Stimulated activated memory B cell treated with anti-CD40 and anti-IgM and Interleukin-4, amounts not matched to agents 10 μg/mL and 1 μg/mL and 100 μg/mL, for 72 hours (primary cell): ENCODE measurements around the gene STPG1.
"Not testable (repeated sequence)": the region's sequence is repeated elsewhere in the genome, so short reads cannot be mapped to it uniquely, and the experiment has no call there.

Experiments used
- ATAC-seq: fragments of 150-1000 bp; cut with Tn5 transposase; 2 replicates; pipeline ENCODE4 v1.10.0; 2021
- H3K27ac Mint-ChIP-seq: one replicate; pipeline ENCODE4 v1.8.0; 2022; ENCODE audit warnings: mild to moderate bottlenecking, mixed read lengths
- H3K27me3 Mint-ChIP-seq: one replicate; pipeline ENCODE4 v1.8.0; 2022; ENCODE audit warnings: mixed read lengths
- H3K36me3 Mint-ChIP-seq: one replicate; pipeline ENCODE4 v1.8.0; 2022; ENCODE audit warnings: mixed read lengths
- H3K4me1 Mint-ChIP-seq: one replicate; pipeline ENCODE4 v1.8.0; 2022; ENCODE audit warnings: mixed read lengths
- H3K4me3 Mint-ChIP-seq: one replicate; pipeline ENCODE4 v1.8.0; 2022; ENCODE audit warnings: mild to moderate bottlenecking, moderate library complexity, mixed read lengths
- H3K9me3 Mint-ChIP-seq: one replicate; pipeline ENCODE4 v1.8.0; 2022; ENCODE audit warnings: mixed read lengths

Gene STPG1, protein sequence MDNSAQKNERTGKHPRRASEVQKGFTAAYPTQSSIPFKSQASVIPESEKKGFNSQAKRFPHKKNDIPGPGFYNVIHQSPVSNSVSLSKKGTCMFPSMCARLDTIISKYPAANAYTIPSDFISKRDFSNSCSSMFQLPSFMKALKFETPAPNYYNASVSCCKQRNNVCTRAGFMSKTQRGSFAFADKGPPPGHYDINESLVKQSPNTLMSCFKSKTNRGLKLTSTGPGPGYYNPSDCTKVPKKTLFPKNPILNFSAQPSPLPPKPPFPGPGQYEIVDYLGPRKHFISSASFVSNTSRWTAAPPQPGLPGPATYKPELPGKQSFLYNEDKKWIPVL

GRCh38 chr1:24413350-24414163, at the start of gene STPG1:
Gene STPG1, minus strand, starts transcription at chr1:24413782. Its CDS starts 12,394 bp downstream, at chr1:24401388.
- ATAC-seq: peak; percentile 75
- Mint-ChIP-seq H3K4me1 (peaks cover 54% of the 10 kb centered on the region), H3K9me3 (no peaks in the 10 kb centered on the region), H3K36me3 (peaks cover under 1% of the 10 kb centered on the region), H3K4me3 (peak within 1 kb of the TSS; percentile 94), H3K27ac (peak within 1 kb of the TSS; percentile 93), H3K27me3 (no peaks in the 10 kb centered on the region)

DNA sequence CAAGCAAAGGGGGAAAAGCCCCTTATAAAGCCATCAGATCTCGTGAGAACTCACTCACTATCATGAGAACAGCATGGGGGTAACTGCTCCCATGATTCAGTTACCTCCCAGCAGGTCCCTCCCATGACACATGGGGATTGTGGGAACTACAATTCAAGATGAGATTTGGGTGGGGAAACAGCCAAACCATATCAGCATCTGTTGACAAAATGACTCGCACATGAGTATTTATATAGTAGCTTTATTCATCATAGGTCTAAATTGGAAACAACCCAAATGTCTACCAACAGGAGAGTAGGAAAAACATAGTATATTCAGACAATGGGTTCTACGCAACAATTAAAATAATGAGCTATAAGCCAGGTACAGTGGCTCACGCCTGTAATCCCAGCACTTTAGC, 48.5 kb upstream of the STPG1 start:
- H3K9me3 Mint-ChIP-seq, H3K27ac Mint-ChIP-seq, H3K4me3 Mint-ChIP-seq, H3K27me3 Mint-ChIP-seq, ATAC-seq: not testable (repeated sequence)
- Mint-ChIP-seq H3K36me3 (peaks cover 73% of the 10 kb centered on the region), H3K4me1 (peaks cover 20% of the 10 kb centered on the region)

DNA sequence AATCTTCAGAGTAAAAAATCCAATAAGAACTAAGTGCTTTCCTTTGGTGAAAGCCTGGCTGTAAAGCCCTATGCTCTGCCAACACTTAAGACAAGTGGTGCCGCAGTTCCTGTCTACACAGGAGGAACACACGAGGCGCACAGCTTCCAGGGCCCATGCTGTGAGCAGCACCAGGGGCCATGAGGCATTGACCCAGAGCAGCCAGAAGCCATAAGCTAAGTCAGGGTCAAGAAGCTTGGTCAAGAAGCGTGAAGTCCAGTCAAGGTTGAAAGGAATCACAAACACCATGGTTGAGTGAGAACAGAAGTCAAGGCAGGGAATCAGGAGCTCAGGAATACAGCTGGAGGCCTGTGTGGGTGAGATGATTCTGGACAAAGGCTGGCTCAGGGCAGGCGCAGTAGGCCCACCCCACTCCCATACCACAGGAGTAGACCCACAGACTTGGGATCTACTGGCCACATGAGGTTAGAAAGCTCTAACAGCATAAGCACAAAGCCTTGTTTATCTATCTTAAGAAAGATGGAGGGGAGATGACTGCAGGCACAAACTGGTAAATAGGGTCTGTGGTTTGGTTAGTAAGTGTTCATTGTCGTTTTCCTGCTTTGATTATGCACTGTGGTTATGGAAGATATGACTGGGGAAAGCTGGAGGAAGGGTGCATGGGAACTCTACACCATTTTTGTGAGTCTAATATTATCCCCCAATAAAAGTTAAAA, 46.1 kb upstream of the STPG1 start:
- Mint-ChIP-seq H3K4me3 (no peak overlapping the region), H3K9me3 (no peaks in the 10 kb centered on the region), H3K27ac (no peak overlapping the region), H3K4me1 (peaks cover 12% of the 10 kb centered on the region), H3K27me3 (no peaks in the 10 kb centered on the region), H3K36me3 (peaks cover 82% of the 10 kb centered on the region)
- no peak for ATAC-seq

GRCh38 chr1:24457866-24458265, 44.3 kb upstream of the STPG1 start:
- no peak for ATAC-seq
- no peak overlapping the region for H3K4me3 Mint-ChIP-seq
- H3K36me3 Mint-ChIP-seq: peaks cover 86% of the 10 kb centered on the region
- H3K4me1 Mint-ChIP-seq: peaks cover 10% of the 10 kb centered on the region
- no peaks in the 10 kb centered on the region for H3K27me3 Mint-ChIP-seq
- H3K9me3 Mint-ChIP-seq: no peaks in the 10 kb centered on the region
- H3K27ac Mint-ChIP-seq: no peak overlapping the region

- peaks cover 10% of the 10 kb centered on the region for H3K4me1 Mint-ChIP-seq
- no peaks in the 10 kb centered on the region for H3K27me3 Mint-ChIP-seq
- peaks cover 85% of the 10 kb centered on the region for H3K36me3 Mint-ChIP-seq
- H3K4me3 Mint-ChIP-seq: no peak overlapping the region
- H3K9me3 Mint-ChIP-seq: no peaks in the 10 kb centered on the region
- H3K27ac Mint-ChIP-seq: peak overlapping the region; percentile 44
- ATAC-seq: no peak
These were observed 41.7 kb upstream of the STPG1 start for GRCh38 chr1:24455272-24455671.

DNA sequence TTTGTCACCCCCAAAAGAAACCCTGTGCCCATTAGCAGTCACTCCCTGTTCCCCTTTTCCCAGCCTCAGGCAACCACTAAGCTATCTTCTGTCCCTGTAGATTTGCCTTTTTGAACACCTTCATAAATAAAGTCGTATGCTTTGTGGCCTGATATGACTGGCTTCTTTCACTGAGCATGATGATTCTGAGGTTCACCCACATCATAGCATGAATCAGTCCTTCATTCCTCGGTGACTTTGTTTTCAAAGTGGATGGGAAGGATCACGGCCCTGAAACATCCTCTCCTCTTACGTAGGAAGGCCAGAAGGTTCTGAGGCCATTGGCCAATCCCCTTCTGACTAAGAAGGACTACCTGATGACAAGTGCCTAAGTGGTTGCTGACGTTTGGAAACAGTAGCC, 41.1 kb upstream of the STPG1 start:
- peaks cover 82% of the 10 kb centered on the region for H3K36me3 Mint-ChIP-seq
- H3K4me3 Mint-ChIP-seq: no peak overlapping the region
- H3K27me3 Mint-ChIP-seq: no peaks in the 10 kb centered on the region
- H3K27ac Mint-ChIP-seq: peak overlapping the region; percentile 44
- peaks cover 10% of the 10 kb centered on the region for H3K4me1 Mint-ChIP-seq
- no peaks in the 10 kb centered on the region for H3K9me3 Mint-ChIP-seq
- peak; percentile 59 for ATAC-seq

GRCh38 chr1:24452922-24453485, 39.4 kb upstream of the STPG1 start:
- Mint-ChIP-seq H3K9me3 (no peaks in the 10 kb centered on the region), H3K4me1 (peaks cover 10% of the 10 kb centered on the region), H3K27me3 (no peaks in the 10 kb centered on the region), H3K27ac (no peak overlapping the region), H3K4me3 (no peak overlapping the region), H3K36me3 (peaks cover 71% of the 10 kb centered on the region)
- no peak for ATAC-seq

- ATAC-seq: no peak
- Mint-ChIP-seq H3K36me3 (peaks cover 63% of the 10 kb centered on the region), H3K4me3 (no peak overlapping the region), H3K27ac (no peak overlapping the region), H3K27me3 (no peaks in the 10 kb centered on the region), H3K9me3 (no peaks in the 10 kb centered on the region), H3K4me1 (peaks cover 10% of the 10 kb centered on the region)
These were observed 38.2 kb upstream of the STPG1 start for GRCh38 chr1:24451746-24452145.

- Mint-ChIP-seq H3K4me3 (no peak overlapping the region), H3K27ac (no peak overlapping the region), H3K4me1 (peaks cover 10% of the 10 kb centered on the region), H3K9me3 (no peaks in the 10 kb centered on the region), H3K27me3 (no peaks in the 10 kb centered on the region), H3K36me3 (peaks cover 66% of the 10 kb centered on the region)
- ATAC-seq: no peak
These were observed 37.3 kb upstream of the STPG1 start for GRCh38 chr1:24450857-24451397.

- Mint-ChIP-seq H3K4me3 (no peak overlapping the region), H3K27me3 (no peaks in the 10 kb centered on the region), H3K36me3 (peaks cover 68% of the 10 kb centered on the region), H3K27ac (no peak overlapping the region), H3K4me1 (peaks cover 10% of the 10 kb centered on the region), H3K9me3 (no peaks in the 10 kb centered on the region)
- ATAC-seq: no peak
These were observed 36.7 kb upstream of the STPG1 start for GRCh38 chr1:24450316-24450715.

- H3K27me3 Mint-ChIP-seq, H3K9me3 Mint-ChIP-seq, H3K4me3 Mint-ChIP-seq, ATAC-seq, H3K27ac Mint-ChIP-seq, H3K4me1 Mint-ChIP-seq: not testable (repeated sequence)
- H3K36me3 Mint-ChIP-seq: peaks cover 63% of the 10 kb centered on the region
These were observed 32.9 kb upstream of the STPG1 start for GRCh38 chr1:24446446-24446845.

- peaks cover 56% of the 10 kb centered on the region for H3K36me3 Mint-ChIP-seq
- no peaks in the 10 kb centered on the region for H3K9me3 Mint-ChIP-seq
- no peaks in the 10 kb centered on the region for H3K27me3 Mint-ChIP-seq
- no peak overlapping the region for H3K27ac Mint-ChIP-seq
- H3K4me1 Mint-ChIP-seq: peaks cover 4% of the 10 kb centered on the region
- no peak overlapping the region for H3K4me3 Mint-ChIP-seq
- ATAC-seq: no peak
These were observed 29.7 kb upstream of the STPG1 start for GRCh38 chr1:24443241-24443656.

DNA sequence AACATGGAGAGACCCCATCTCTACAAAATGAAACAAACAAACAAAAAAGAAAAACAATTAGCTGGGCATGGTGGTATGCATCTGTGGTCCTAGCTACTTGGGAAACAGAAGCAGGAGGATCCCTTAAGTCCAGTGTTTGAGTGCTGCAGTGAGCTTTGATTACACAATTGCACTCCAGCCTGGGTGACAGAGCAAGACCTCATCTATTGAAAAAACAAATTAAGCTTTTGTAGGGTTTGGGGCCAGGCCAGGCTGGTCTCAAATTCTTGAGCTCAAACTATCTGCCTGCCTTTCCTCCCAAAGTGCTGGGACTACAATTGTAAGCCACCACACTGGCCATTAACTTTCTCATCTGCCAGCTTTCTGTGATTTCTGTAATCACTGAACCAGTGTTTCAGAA, 29.2 kb upstream of the STPG1 start:
- Mint-ChIP-seq H3K27ac (no peak overlapping the region), H3K27me3 (no peaks in the 10 kb centered on the region), H3K4me3 (no peak overlapping the region), H3K36me3 (peaks cover 56% of the 10 kb centered on the region), H3K4me1 (peaks cover 4% of the 10 kb centered on the region), H3K9me3 (no peaks in the 10 kb centered on the region)
- ATAC-seq: no peak

- Mint-ChIP-seq H3K9me3 (no peaks in the 10 kb centered on the region), H3K4me3 (no peak overlapping the region), H3K27me3 (no peaks in the 10 kb centered on the region), H3K4me1 (peaks cover 4% of the 10 kb centered on the region), H3K36me3 (peaks cover 55% of the 10 kb centered on the region), H3K27ac (no peak overlapping the region)
- ATAC-seq: no peak
These were observed 28.6 kb upstream of the STPG1 start for GRCh38 chr1:24441996-24442668.
